Ovary (tissue), 9 donors: ENCODE measurements around the gene SLC2A6. TPM values are rescaled to one million over a fixed set of nuclear protein-coding genes. Genes with fewer than 3 reads are reported as not detected.
A peak's percentile ranks its signal among the peaks of the same experiment; 100 is the strongest.

Experiments
- DNase-seq, 5 donors: peaks; one replicate each; pipeline ENCODE4 v3.0.0-alpha.2; 2019 to 2020
- H3K27ac ChIP-seq, 2 donors: fragments of 200-600 bp; one replicate each; pipeline versions ENCODE4 v1.5.1 to v1.8.0; 2019 to 2022
- H3K27me3 ChIP-seq: fragments of 200-600 bp; one replicate; pipeline ENCODE4 v1.8.0; 2022
- H3K36me3 ChIP-seq: fragments of 200-600 bp; sonication (generic); one replicate; pipeline ENCODE4 v1.5.1; 2019
- H3K4me1 ChIP-seq: one replicate; pipeline ENCODE4 v1.8.1; 2013; ENCODE audit warnings: mild to moderate bottlenecking, moderate library complexity; ENCODE audit not compliant: insufficient read depth
- H3K4me3 ChIP-seq: fragments of 200-600 bp; sonication (generic); one replicate; pipeline ENCODE4 v1.5.1; 2017
- H3K9me3 ChIP-seq, 2 donors: fragments of 200-600 bp in 1 of 2; sonication (generic) in 1 of 2; one replicate each; pipeline versions ENCODE4 v1.5.1 to v1.8.1; 2013 to 2019; ENCODE audit warnings: mild to moderate bottlenecking in 1 of 2, moderate library complexity in 1 of 2
- CTCF ChIP-seq, 3 donors: fragments of 450-650 bp in 2 of 3; fragments of 200-600 bp in 1 of 3; IDR thresholded peaks; one replicate each; pipeline versions ENCODE4 v1.5.1 to v1.8.0; 2016 to 2022; ENCODE audit warnings: antibody characterized with exemption in 3 of 3, mild to moderate bottlenecking in 1 of 3
- EP300 ChIP-seq: sonication (generic); formaldehyde crosslinking; IDR thresholded peaks from one replicate; pipeline ENCODE4 v1.6.1; 2017; ENCODE audit warnings: antibody characterized with exemption
- POLR2A ChIP-seq: fragments of 450-650 bp; IDR thresholded peaks from one replicate; pipeline ENCODE4 v1.6.1; 2017; ENCODE audit warnings: antibody characterized with exemption, mild to moderate bottlenecking, moderate library complexity
- WGBS, 3 donors: extraction: QIAGEN DNeasy Blood & Tissue Kit in 1 of 3; methylation state at CpG; one replicate each; pipeline versions ENCODE4 v1.1.5 to v1.1.7; 2013 to 2017; 5-methylcytosine and 5-hydroxymethylcytosine counted together
- intact Hi-C, 4 donors: fragments of 100-400 bp; cut with DNase I; formaldehyde crosslinking; loops; one replicate each; pipeline versions ENCODE4 v1.11.0 to v1.15.1; 2022 to 2023
- polyA plus RNA-seq, 2 donors: library from polyadenylated mRNA; stranded (reverse); fragments of 200-250 nt in 1 of 2; fragments of 350-450 nt in 1 of 2; fragmentation: Illumina TruSeq in 1 of 2; extraction: RNeasy Lipid Tissue Mini Kit (QIAGEN cat#74804) in 1 of 2; gene quantifications; one replicate each; pipeline ENCODE4 v1.2.3, GENCODE V29; 2013 to 2014
- total RNA-seq, 7 donors: library from RNA; depleted of rRNA in 2 of 7; stranded (reverse); fragments of >200 nt in 2 of 7; fragmentation: NEBNext Ultra II Directional in 3 of 7; extraction: Animal tissue kit (Norgen Biotek cat#: 25700) in 3 of 7; gene quantifications; one replicate each; pipeline versions ENCODE4 v1.1.0 to v1.2.4, GENCODE V29; 2016 to 2023
- donor health status: DM: no; HTN: no; CAD: no; lungs with moderate emphysema.
- donor health status: DM: no; HTN: no; CAD: no.
- donor health status: Bipolar disorder and iron deficiency.
- donor health status: DM: yes; HTN: yes; CAD: no.
- donor health status: DM: no; HTN: no; CAD: no.
- donor health status: DM: yes; HTN: yes; CAD: no.

SLC2A6 gene
- total and polyA plus RNA-seq, 9 donors: 0.37 to 7.4 (median 0.94) TPM

- Histone ChIP-seq H3K27me3 (no peaks in the 10 kb centered on the region), H3K4me3 (no peak overlapping the region)
- peak in 1 of 5 donors; percentile 52 for DNase-seq
These were observed 30.5 kb upstream of the SLC2A6 start for GRCh38 chr9:133509179-133510083.

GRCh38 chr9:133508046-133508445 is 29.1 kb upstream of the SLC2A6 start:
- no peaks in the 10 kb centered on the region for H3K27me3 ChIP-seq
- intact Hi-C loops: no loop called here
- H3K9me3 ChIP-seq: no peaks in the 10 kb centered on the region
- TF ChIP-seq CTCF (IDR thresholded peaks at IDR 0.05): no peak
- no peak for DNase-seq
- H3K27ac ChIP-seq: no peak overlapping the region
- peaks cover 20% of the 10 kb centered on the region for H3K4me1 ChIP-seq
- 86 to 97% (median 91%) methylated on average over 8 of the region's 8 CpGs for WGBS, 3 donors
- H3K36me3 ChIP-seq: no peaks in the 10 kb centered on the region
- H3K4me3 ChIP-seq: no peak overlapping the region

More at GRCh38 chr9:133509179-133510083, 30.5 kb upstream of the SLC2A6 start:
- Histone ChIP-seq H3K27ac (no peak overlapping the region), H3K4me1 (peaks cover 27% of the 10 kb centered on the region), H3K9me3 (no peaks in the 10 kb centered on the region), H3K36me3 (no peaks in the 10 kb centered on the region)
- intact Hi-C loops: loop anchor here in 1 of 4 donors (10.0 kb wide), 1 partner anchor 205 kb away; no protein-coding TSS in a partner anchor
- TF ChIP-seq POLR2A: no peak
- TF ChIP-seq CTCF (IDR thresholded peaks at IDR 0.05): no peak
- TF ChIP-seq EP300: no peak
- 15 to 30% (median 29%) methylated on average over 24 to 26 of the region's 26 CpGs for WGBS, 3 donors

- no peak overlapping the region for H3K4me3 ChIP-seq
- peaks cover 20% of the 10 kb centered on the region for H3K4me1 ChIP-seq
- H3K27ac ChIP-seq: peak overlapping the region in 1 of 2 donors; percentile 68
- H3K36me3 ChIP-seq: no peaks in the 10 kb centered on the region
- WGBS, 3 donors: 91 to 94% (median 93%) methylated on average over 24 of the region's 24 CpGs
- H3K27me3 ChIP-seq: no peaks in the 10 kb centered on the region
- intact Hi-C loops: no loop called here
- TF ChIP-seq POLR2A: no peak
- no peak for TF ChIP-seq CTCF (IDR thresholded peaks at IDR 0.05)
- no peak for TF ChIP-seq EP300
- no peaks in the 10 kb centered on the region for H3K9me3 ChIP-seq
- DNase-seq: peak in 1 of 5 donors; percentile 36
These were observed 28.5 kb upstream of the SLC2A6 start for GRCh38 chr9:133507246-133507965.

GRCh38 chr9:133506653-133507038 is 27.7 kb upstream of the SLC2A6 start:
- no peak overlapping the region for H3K4me3 ChIP-seq
- no peaks in the 10 kb centered on the region for H3K36me3 ChIP-seq
- peaks cover 20% of the 10 kb centered on the region for H3K4me1 ChIP-seq
- no peaks in the 10 kb centered on the region for H3K9me3 ChIP-seq
- peak overlapping the region in 1 of 2 donors; percentile 68 for H3K27ac ChIP-seq
- intact Hi-C loops: no loop called here
- no peaks in the 10 kb centered on the region for H3K27me3 ChIP-seq
- WGBS, 3 donors: 10 to 19% (median 12%) methylated on average over 18 of the region's 18 CpGs
- peak; percentile 67 to 82 (median 80) for DNase-seq
- TF ChIP-seq EP300 (no peak), CTCF (IDR thresholded peaks at IDR 0.05) (peak in 2 of 3 donors; percentile 36 to 50)
